ENCODE results near the gene NSUN4. TPM values are rescaled to one million over a fixed set of nuclear protein-coding genes. Genes with fewer than 3 reads are reported as not detected.

The NSUN4 gene
- total RNA-seq, 1 donor from 2014 or later: 27.7 TPM

DNA sequence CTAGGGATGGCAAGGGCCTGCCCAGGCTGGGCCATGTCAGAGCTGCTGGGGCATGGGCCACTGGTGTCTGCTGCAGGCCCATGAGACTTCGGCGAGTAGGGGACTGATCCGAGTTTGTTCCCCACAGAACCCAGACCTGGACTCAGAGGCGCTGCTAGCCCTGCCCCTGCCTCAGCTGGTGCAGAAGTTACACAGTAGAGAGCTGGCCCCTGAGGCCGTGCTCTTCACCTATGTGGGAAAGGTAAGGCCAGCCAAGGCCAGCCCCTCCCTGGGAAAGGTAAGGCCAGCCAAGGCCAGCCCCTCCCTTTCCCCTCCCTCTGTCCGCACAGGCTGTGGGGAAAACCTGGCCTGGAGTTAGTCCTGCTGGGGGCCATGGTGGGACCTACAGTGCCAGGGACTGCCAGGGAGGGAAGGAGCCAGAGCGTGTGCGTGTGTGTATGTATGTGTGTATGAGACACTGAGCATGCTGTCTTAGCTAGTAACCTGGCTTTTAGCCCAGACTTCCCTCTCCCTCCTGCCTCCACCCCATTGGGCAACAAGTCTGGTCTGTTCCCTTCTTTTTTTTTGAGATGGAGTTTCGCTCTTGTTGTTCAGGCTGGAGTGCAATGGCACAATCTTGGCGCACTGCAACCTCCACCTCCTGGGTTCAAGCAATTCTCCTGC is 61.5 kb downstream of the NSUN4 start:
- ATAC-seq (peak; percentile 97), DNase-seq (peak; percentile 92)
- intact Hi-C loops (cut with DNase I): no loop called here
- TF ChIP-seq, protein P1, sequence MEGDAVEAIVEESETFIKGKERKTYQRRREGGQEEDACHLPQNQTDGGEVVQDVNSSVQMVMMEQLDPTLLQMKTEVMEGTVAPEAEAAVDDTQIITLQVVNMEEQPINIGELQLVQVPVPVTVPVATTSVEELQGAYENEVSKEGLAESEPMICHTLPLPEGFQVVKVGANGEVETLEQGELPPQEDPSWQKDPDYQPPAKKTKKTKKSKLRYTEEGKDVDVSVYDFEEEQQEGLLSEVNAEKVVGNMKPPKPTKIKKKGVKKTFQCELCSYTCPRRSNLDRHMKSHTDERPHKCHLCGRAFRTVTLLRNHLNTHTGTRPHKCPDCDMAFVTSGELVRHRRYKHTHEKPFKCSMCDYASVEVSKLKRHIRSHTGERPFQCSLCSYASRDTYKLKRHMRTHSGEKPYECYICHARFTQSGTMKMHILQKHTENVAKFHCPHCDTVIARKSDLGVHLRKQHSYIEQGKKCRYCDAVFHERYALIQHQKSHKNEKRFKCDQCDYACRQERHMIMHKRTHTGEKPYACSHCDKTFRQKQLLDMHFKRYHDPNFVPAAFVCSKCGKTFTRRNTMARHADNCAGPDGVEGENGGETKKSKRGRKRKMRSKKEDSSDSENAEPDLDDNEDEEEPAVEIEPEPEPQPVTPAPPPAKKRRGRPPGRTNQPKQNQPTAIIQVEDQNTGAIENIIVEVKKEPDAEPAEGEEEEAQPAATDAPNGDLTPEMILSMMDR (IDR thresholded peaks at IDR 0.05): no peak
- H3K36me3 ChIP-seq: no peaks in the 10 kb centered on the region
- no peaks in the 10 kb centered on the region for H3K9me3 ChIP-seq
- no peak overlapping the region for H3K4me3 ChIP-seq
- H3K27ac ChIP-seq: peak overlapping the region; percentile 58
- peaks cover 19% of the 10 kb centered on the region for H3K4me1 ChIP-seq
- H3K27me3 ChIP-seq: no peaks in the 10 kb centered on the region

DNA sequence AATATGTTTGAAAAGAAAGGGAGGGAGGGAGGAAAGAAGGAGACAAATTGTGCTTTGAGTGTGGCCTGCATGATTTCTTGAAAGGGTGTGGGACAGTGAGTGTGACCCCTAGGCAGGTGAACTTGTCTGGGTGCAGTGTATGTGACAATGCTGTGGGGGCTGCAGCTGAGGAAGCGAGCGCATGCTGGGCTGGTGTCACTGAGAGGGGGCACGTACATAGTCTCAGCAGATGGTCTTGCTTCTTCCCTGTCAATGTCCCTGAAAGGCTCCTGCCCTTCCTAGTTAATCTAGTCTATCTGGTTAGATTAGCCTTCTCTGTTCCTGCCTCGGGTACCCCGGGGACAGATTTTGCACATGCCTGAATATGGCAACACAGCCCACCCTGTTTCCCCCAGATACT is 63.3 kb downstream of the NSUN4 start:
- Histone ChIP-seq H3K27me3 (no peaks in the 10 kb centered on the region), H3K4me3 (no peak overlapping the region), H3K9me3 (no peaks in the 10 kb centered on the region), H3K4me1 (peaks cover 19% of the 10 kb centered on the region), H3K36me3 (peaks cover 5% of the 10 kb centered on the region), H3K27ac (no peak overlapping the region)
- no peak for DNase-seq
- no peak for ATAC-seq
- TF ChIP-seq, protein P1 (IDR thresholded peaks at IDR 0.05): no peak
- intact Hi-C loops (cut with DNase I): no loop called here

DNA sequence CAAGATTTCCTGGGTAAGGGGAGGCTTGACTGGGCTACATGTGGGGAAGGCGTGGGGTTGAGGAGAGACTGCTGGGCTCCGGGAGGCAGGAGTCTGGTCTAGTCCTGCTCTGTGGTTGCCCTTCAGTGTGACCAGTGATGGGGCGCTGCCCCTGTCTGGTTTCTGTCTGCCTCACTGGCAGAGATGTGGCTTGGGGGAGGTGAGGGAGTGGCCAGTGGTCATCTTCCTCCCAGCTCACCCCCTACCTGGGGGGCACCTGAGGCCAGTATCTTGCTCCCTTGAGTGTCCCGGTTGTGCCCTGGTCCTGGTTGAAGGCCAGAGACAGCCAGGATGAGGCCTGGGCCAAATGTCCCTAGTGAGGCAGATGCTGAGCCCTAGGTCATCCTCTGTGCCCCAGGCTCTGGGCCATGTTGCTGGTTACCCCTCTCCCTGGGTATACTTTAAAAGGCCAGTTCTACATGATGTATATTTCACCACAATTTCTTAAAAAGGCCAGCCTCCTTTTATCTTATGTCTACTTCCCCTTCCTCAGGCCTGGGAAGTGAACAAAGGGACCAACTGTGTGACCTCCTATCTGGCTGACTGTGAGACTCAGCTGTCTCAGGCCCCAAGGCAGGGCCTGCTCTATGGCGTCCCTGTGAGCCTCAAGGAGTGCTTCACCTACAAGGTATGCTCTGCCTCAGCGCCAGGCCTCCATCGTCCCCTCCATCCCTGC is 64.0 kb downstream of the NSUN4 start:
- peaks cover 19% of the 10 kb centered on the region for H3K4me1 ChIP-seq
- no peaks in the 10 kb centered on the region for H3K9me3 ChIP-seq
- intact Hi-C loops (cut with DNase I): no loop called here
- ATAC-seq: no peak
- H3K27ac ChIP-seq: no peak overlapping the region
- no peaks in the 10 kb centered on the region for H3K27me3 ChIP-seq
- TF ChIP-seq, protein P1 (IDR thresholded peaks at IDR 0.05): no peak
- no peak for DNase-seq
- H3K36me3 ChIP-seq: peaks cover 5% of the 10 kb centered on the region
- H3K4me3 ChIP-seq: no peak overlapping the region

DNA sequence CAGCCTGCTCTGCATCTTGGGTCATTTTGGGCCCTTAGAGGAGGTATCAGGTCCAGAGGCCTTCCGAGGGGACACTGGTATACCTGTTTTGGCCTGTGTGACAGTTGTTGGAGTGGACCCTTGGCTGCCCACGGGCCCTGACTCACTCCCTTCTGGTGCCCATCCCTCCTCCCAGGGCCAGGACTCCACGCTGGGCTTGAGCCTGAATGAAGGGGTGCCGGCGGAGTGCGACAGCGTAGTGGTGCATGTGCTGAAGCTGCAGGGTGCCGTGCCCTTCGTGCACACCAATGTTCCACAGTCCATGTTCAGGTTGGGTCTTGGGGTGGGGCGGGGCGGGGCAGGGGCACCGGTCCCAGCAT is 64.6 kb downstream of the NSUN4 start:
- Histone ChIP-seq H3K27ac (no peak overlapping the region), H3K36me3 (peaks cover 5% of the 10 kb centered on the region), H3K9me3 (no peaks in the 10 kb centered on the region), H3K4me1 (peaks cover 19% of the 10 kb centered on the region), H3K27me3 (no peaks in the 10 kb centered on the region), H3K4me3 (no peak overlapping the region)
- intact Hi-C loops (cut with DNase I): no loop called here
- TF ChIP-seq, protein P1 (IDR thresholded peaks at IDR 0.05): no peak
- DNase-seq: peak; percentile 49
- no peak for ATAC-seq

DNA sequence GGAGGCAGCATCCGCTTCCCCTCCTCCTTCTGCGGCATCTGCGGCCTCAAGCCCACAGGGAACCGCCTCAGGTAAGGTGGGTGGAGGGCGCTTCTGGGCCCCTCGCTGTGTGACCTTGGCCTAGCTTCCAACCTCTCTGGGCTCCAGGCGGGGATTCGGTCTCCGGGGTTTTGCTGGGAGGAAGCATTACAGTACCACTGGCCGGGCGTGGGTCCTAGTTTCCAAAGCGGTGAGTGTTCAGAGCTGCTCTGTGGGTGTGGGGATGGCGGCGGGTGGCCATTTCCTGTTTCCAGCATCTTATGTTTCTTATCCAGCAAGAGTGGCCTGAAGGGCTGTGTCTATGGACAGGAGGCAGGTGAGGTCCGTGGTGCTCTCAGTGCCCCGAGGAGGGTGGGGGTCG is 65.1 kb downstream of the NSUN4 start:
- TF ChIP-seq, protein P1 (IDR thresholded peaks at IDR 0.05): no peak
- Histone ChIP-seq H3K27ac (no peak overlapping the region), H3K36me3 (peaks cover 5% of the 10 kb centered on the region), H3K27me3 (no peaks in the 10 kb centered on the region), H3K4me3 (no peak overlapping the region), H3K9me3 (no peaks in the 10 kb centered on the region), H3K4me1 (peaks cover 19% of the 10 kb centered on the region)
- ATAC-seq: no peak
- peak; percentile 62 for DNase-seq
- intact Hi-C loops (cut with DNase I): no loop called here
